G401.6 (cell line): ENCODE results near the gene CYP4A11.
"Not testable (repeated sequence)": the region's sequence is repeated elsewhere in the genome, so short reads cannot be mapped to it uniquely, and the experiment has no call there.

ENCODE experiments used
- FAIRE-seq: peaks from 2 replicates; lab custom pipeline; 2012; peaks lifted over from hg19 to GRCh38; lab: Jason Lieb, UNC

The CYP4A11 gene

GRCh38 chr1:46941135-46941694, at the start of gene CYP4A11:
TSS of gene CYP4A11 (minus strand) at chr1:46941476. CDS start at chr1:46941433, 43 bp downstream.
- FAIRE-seq = no peak

- not testable (repeated sequence) for FAIRE-seq
Observed at GRCh38 chr1:46990541-46990940, 49.3 kb upstream of the CYP4A11 start.

GRCh38 chr1:46983830-46984586, 42.7 kb upstream of the CYP4A11 start:
- FAIRE-seq = no peak

GRCh38 chr1:46983166-46983829, 42.0 kb upstream of the CYP4A11 start:
- FAIRE-seq = no peak

GRCh38 chr1:46969014-46969619, 27.8 kb upstream of the CYP4A11 start:
- no peak for FAIRE-seq

GRCh38 chr1:46962272-46962671, 21.0 kb upstream of the CYP4A11 start:
- FAIRE-seq = not testable (repeated sequence)

GRCh38 chr1:46961066-46961758, 19.9 kb upstream of the CYP4A11 start:
- FAIRE-seq = no peak

GRCh38 chr1:46960250-46960649, 19.0 kb upstream of the CYP4A11 start:
- FAIRE-seq = no peak

GRCh38 chr1:46955116-46955515, 13.8 kb upstream of the CYP4A11 start:
- FAIRE-seq = not testable (repeated sequence)

GRCh38 chr1:46953847-46954246, 12.6 kb upstream of the CYP4A11 start:
- FAIRE-seq = not testable (repeated sequence)

GRCh38 chr1:46949417-46949666, 8.1 kb upstream of the CYP4A11 start:
- FAIRE-seq = not testable (repeated sequence)

- FAIRE-seq = no peak
Observed at GRCh38 chr1:46948629-46949416, 7.5 kb upstream of the CYP4A11 start.

- FAIRE-seq = not testable (repeated sequence)
Observed at GRCh38 chr1:46947706-46948105, 6.4 kb upstream of the CYP4A11 start.

- no peak for FAIRE-seq
Observed at GRCh38 chr1:46942086-46942485, 810 bp upstream of the CYP4A11 start.

- FAIRE-seq = no peak
Observed at GRCh38 chr1:46940307-46940706, 969 bp downstream of the CYP4A11 start.

GRCh38 chr1:46937270-46937669, 4.0 kb downstream of the CYP4A11 start:
- no peak for FAIRE-seq

GRCh38 chr1:46936788-46937187, 4.5 kb downstream of the CYP4A11 start:
- no peak for FAIRE-seq

- not testable (repeated sequence) for FAIRE-seq
Observed at GRCh38 chr1:46934852-46935251, 6.4 kb downstream of the CYP4A11 start.

GRCh38 chr1:46932020-46932419, 9.3 kb downstream of the CYP4A11 start:
- not testable (repeated sequence) for FAIRE-seq

GRCh38 chr1:46931151-46931550, 10.1 kb downstream of the CYP4A11 start:
- no peak for FAIRE-seq

- FAIRE-seq = no peak
Observed at GRCh38 chr1:46927249-46927835, 13.9 kb downstream of the CYP4A11 start.
